AG04449 (cell line): ENCODE results near the gene ACTC1.

Experiments
- CTCF ChIA-PET: fragments of 350-600 bp; formaldehyde crosslinking; extraction: SDS; loops from one replicate; lab custom pipeline; 2021; ENCODE audit warnings: antibody characterized with exemption; lab: Yijun Ruan, JAX
- POLR2A ChIA-PET: fragments of 400-600, 350-600 bp; formaldehyde crosslinking; extraction: SDS; loops from one replicate; lab custom pipeline; 2020; ENCODE audit warnings: antibody characterized with exemption, inconsistent platforms; lab: Yijun Ruan, JAX
- DNase-seq: peaks from one replicate; pipeline ENCODE4 v3.0.0-alpha.2; 2010; ENCODE audit warnings: low read depth, low spot score
- H3K4me3 ChIP-seq: 2 replicates; pipeline ENCODE4 v1.5.1; 2011; ENCODE audit warnings: low read depth, mild to moderate bottlenecking, control low read depth, low read length
- TF ChIP-seq, protein P1 (sequence below): IDR thresholded peaks from one replicate; pipeline ENCODE4 v1.5.1; 2011; ENCODE audit warnings: mild to moderate bottlenecking, moderate library complexity, low read length, control low read depth, inconsistent platforms; ENCODE audit not compliant: insufficient read depth; ENCODE audit errors: missing control alignments

ACTC1 gene

DNA sequence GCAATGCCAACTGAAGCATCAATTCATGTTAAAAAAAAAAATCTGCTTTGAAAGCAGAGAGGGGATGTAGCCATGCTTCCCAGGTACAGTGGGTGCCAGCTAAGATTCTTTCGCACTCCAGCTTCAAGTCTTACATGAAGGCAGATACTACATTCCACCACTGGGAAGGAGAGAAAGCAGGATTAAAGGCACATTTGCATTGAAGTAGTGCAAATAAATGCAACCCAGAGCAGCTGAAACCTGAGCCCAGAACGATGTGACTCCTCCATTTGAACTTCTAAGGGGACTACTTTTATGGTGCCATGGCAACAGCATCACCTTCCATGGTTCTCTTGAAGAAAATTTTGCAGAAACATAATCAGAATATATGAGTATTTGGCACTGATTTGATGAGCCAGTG lies 21.4 kb downstream of the ACTC1 start:
- POLR2A ChIA-PET, result no interaction called here
- TF ChIP-seq, protein P1, sequence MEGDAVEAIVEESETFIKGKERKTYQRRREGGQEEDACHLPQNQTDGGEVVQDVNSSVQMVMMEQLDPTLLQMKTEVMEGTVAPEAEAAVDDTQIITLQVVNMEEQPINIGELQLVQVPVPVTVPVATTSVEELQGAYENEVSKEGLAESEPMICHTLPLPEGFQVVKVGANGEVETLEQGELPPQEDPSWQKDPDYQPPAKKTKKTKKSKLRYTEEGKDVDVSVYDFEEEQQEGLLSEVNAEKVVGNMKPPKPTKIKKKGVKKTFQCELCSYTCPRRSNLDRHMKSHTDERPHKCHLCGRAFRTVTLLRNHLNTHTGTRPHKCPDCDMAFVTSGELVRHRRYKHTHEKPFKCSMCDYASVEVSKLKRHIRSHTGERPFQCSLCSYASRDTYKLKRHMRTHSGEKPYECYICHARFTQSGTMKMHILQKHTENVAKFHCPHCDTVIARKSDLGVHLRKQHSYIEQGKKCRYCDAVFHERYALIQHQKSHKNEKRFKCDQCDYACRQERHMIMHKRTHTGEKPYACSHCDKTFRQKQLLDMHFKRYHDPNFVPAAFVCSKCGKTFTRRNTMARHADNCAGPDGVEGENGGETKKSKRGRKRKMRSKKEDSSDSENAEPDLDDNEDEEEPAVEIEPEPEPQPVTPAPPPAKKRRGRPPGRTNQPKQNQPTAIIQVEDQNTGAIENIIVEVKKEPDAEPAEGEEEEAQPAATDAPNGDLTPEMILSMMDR, result no peak
- DNase-seq, result no peak
- CTCF ChIA-PET, result no interaction called here
- H3K4me3 ChIP-seq, result no peak overlapping the region

DNA sequence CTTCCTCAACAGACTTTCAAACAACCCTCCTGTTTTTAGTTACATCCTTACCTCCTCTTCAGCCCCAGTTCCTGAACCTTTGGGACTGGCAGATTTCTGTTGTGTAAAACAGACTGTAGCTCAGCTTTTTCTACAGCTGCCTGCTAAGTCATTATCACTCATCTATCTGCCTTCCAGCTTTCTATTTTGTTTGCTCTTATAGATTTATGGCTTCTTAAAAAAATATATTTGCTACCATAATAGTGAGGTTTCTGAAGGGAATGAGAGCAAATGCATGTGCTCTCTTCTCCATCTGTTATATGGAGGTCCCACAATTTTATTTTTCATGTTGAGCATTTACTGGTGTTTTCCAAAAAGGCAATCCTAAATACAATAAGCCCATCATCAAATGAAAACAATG lies 22.3 kb downstream of the ACTC1 start:
- TF ChIP-seq, protein P1, result no peak
- no peak overlapping the region for H3K4me3 ChIP-seq
- no peak for DNase-seq
- ChIA-PET CTCF (no interaction called here), POLR2A (no interaction called here)

DNA sequence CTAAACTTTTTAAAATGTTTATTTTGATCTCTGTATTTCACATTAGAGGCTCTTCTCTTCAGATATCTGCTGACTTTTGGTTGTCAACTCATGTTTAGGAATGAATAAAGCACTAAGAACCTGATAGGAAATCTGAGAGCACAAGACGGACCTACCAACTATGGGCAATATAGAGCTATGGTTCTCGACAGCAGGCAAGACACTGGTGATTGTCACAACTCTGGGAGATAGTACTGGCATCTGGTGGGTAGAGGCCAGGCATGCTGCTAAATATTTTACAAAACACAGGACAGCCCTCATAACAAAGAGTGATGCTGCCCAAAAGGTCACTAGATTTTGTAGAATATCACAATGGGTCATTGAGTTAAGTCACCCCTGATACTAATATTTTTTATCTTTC lies 23.0 kb downstream of the ACTC1 start:
- no peak overlapping the region for H3K4me3 ChIP-seq
- CTCF ChIA-PET, result no interaction called here
- POLR2A ChIA-PET, result no interaction called here
- TF ChIP-seq, protein P1, result no peak
- no peak for DNase-seq

DNA sequence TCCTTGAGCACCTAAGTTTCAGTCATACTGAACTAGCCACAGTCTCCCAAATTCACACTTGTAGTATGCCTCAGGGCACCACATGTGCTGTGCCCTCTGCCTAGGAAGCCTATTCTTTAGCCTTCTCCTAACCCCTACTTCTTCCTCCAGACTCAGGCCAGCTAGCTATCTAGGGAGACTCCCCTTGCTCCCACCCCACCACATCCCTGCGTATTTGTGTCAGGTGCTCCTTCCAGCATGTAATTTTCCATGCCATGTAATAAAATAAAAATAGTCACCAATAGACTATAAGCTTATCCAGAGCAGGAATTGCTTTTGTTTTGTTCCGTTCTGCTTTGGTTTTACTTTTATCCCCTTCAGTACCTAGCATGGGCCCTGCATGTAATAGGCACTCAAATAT lies 25.6 kb downstream of the ACTC1 start:
- ChIA-PET POLR2A (no interaction called here), CTCF (interaction anchor here (1.6 kb wide), 1 partner anchor 61 kb away, joined by 5 read pairs; no protein-coding TSS in a partner anchor)
- TF ChIP-seq, protein P1, result no peak
- no peak for DNase-seq
- H3K4me3 ChIP-seq, result no peak overlapping the region

DNA sequence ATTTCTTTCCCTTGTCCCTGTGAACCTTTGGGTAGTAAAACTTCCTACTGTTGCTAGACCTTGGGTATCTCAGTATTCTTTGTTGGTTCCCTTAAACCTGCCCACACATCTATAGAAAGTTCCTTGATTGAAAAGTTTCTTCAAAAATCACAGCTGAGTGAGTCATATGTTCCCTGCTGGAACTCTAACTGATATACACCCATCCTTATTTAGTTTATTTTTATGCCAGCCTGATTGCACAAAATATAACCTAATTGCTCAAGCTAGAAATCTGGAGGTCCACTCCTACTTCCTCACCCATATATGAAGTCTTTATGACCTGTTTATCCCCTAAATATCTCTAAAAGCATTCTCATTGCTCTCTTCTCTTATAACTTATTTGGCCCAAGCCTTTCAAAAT lies 26.8 kb downstream of the ACTC1 start:
- no peak overlapping the region for H3K4me3 ChIP-seq
- ChIA-PET POLR2A (no interaction called here), CTCF (no interaction called here)
- DNase-seq, result no peak
- TF ChIP-seq, protein P1, result no peak

DNA sequence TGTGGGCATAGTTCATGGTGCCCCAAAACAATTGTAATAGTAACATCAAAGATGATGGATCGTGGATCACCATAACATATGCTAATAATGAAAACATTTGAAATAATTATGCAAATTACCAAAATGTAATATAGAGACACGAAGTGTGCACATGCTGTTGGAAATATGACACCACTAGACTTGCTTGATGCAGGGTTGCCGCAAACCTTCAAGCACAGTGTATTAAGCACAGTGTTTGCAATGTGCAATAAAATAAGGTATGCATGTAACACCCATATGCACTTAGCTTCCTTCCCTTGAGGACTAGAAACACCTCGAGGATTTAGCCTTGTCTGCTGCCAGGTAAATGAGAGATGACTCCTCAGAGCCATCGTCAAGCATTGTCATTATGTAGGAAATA lies 29.6 kb downstream of the ACTC1 start:
- no peak overlapping the region for H3K4me3 ChIP-seq
- ChIA-PET CTCF (no interaction called here), POLR2A (no interaction called here)
- no peak for DNase-seq
- TF ChIP-seq, protein P1, result no peak
